ENCODE measurements around the gene ANO1.

ANO1 gene

DNA sequence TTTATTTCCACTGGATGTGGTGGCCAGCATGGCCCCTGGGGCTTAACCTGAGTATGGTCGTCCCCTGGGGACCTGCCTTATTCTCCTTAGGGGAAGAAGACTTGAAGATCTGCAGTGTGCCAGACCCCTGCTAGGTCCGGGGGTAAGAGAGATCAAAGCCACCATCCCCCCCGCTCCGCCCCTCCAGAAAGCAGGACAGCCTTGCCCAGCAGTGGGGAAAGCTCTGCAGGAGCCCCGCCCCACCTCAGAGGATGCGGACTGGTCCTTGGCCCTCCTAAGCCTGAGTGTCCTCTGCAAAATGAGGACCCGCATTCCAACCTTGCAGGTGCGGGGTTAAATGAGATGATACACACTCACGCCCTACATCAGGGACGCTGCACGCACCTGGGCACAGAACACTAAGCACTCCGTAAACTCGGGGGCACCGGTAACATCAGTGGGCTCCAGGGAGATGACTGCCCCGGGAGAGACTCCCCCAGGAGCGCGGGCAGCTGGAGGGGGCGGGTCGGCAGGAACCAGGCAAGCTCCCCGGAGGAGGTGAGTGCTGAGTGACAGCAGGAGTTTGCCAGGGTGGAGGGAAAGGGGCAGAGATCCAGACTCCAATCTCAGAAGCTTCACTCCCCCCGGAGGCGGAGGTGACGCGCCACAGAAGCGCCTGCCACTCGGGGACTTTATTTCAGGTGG is 564 bp upstream of the ANO1 start:
- Histone ChIP-seq H3K4me2 (ENCODE audit: low read length, poor library complexity, severe bottlenecking) (no peak overlapping the region), H2AK5ac (ENCODE audit: low read length, severe bottlenecking) (no peak overlapping the region), H3K4me3 (ENCODE audit: insufficient read depth in 1 of 2, low read depth in 1 of 2, low read length in 2 of 2) (no peak overlapping the region), H2BK15ac (ENCODE audit: low read depth, poor library complexity, severe bottlenecking) (no peak overlapping the region), H3K79me1 (replicated peaks; ENCODE audit: low read length, poor library complexity, severe bottlenecking) (no peaks in the 10 kb centered on the region), H2BK12ac (ENCODE audit: low read length in 2 of 2) (no peak overlapping the region), H3K27me3 (ENCODE audit: control insufficient read depth in 1 of 2, insufficient read depth in 1 of 2, low read length in 2 of 2) (peaks cover 75 to 92% of the 10 kb centered on the region in 2 experiments), H3K14ac (ENCODE audit: low read length in 2 of 2) (no peak overlapping the region), H3K36me3 (ENCODE audit: control insufficient read depth in 1 of 2, insufficient read depth in 2 of 2, low read depth in 1 of 2, low read length in 2 of 2) (no peaks in the 10 kb centered on the region), H3K4me1 (ENCODE audit: control insufficient read depth, insufficient read depth, low read depth, low read length) (peaks cover 6% of the 10 kb centered on the region), H3K9ac (ENCODE audit: low read length) (no peak overlapping the region), H3K27ac (ENCODE audit: low read length, poor library complexity, severe bottlenecking) (no peak overlapping the region), H2BK120ac (ENCODE audit: low read depth, low read length) (no peak overlapping the region), H2BK5ac (ENCODE audit: low read depth, low read length, poor library complexity, severe bottlenecking) (no peak overlapping the region), H2AFZ (ENCODE audit: low read depth, low read length) (no peak overlapping the region), H3K4ac (ENCODE audit: low read depth in 1 of 2, low read length in 2 of 2) (no peak overlapping the region), H4K8ac (ENCODE audit: low read length) (no peak overlapping the region), H3K9me3 (ENCODE audit: control insufficient read depth, low read length) (no peaks in the 10 kb centered on the region), H4K91ac (ENCODE audit: low read length) (no peak overlapping the region), H3K23ac (ENCODE audit: low read length in 2 of 2) (no peak overlapping the region), H3K18ac (ENCODE audit: low read depth in 1 of 2, low read length in 2 of 2) (no peak overlapping the region)
- no peak for DNase-seq
- WGBS, result 51% methylated on average over 22 of the region's 26 CpGs

DNA sequence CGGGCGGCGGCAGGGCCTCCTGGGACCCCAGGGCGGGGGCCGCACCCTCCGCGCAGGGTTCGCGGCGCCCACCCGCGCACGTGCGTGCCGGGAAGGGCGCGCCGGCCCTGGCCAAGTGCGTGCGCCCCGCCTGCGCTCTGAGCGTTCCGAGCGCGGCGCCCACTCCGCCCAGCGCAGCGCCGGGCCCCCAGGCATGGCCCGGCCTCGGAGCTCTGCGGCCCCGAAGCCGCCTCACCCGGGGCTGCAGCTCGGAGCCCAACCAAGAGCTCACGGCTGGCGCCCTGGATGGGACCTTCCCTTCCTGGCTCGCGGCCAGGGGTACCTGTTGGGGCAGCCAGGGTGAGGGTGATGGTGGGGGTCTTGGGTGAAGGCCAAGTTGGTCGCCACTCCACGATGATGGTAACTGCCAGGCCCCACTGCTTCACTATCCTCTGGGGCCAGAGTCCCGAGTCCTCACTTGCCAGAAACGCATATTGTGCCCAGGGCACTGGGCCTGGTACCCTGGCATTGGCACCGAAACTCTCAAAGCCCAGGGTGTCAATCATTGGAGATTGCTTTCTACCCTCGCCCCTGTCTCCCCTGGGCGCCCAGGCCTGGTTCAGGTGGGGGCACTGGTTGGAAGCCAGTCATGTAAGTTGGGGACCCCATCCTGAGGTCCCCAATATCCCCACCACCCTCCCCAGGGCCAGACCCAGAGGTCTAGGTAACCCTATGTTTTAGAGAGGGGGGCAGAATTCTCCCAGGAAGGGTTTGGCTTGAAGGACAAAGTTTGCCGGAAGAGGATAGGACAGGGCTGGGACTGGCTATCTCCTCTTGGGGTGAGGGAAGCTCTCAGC is 882 bp downstream of the ANO1 start:
- no peak overlapping the region for H3K23ac ChIP-seq (ENCODE audit: low read length in 2 of 2)

DNA sequence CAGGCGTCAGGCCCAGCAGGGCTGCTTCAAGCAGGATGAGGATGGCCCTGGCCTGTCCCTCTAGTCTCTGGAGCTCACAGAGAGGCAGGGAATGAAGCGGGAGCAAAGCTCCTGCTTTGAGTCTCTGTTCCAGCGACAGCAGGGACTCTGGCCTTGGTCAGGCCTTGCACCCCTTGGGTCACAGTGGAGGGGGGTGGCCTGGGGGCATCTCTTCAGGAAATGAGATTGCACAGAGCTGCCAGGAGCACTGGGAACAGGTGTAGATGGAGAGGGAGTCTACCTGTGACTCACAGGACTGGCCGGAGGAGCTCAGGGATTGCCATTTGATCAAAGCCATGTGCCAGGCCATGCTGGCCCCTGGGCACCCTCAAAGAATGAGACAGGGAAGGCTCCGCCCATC is 1.6 kb downstream of the ANO1 start:
- Histone ChIP-seq H2AK5ac (ENCODE audit: low read length, severe bottlenecking) (no peak overlapping the region), H2AFZ (ENCODE audit: low read depth, low read length) (no peak overlapping the region), H3K9me3 (ENCODE audit: control insufficient read depth, low read length) (no peaks in the 10 kb centered on the region), H4K8ac (ENCODE audit: low read length) (no peak overlapping the region), H2BK12ac (ENCODE audit: low read length in 2 of 2) (no peak overlapping the region), H3K9ac (ENCODE audit: low read length) (no peak overlapping the region), H3K79me1 (replicated peaks; ENCODE audit: low read length, poor library complexity, severe bottlenecking) (no peaks in the 10 kb centered on the region), H3K36me3 (ENCODE audit: control insufficient read depth in 1 of 2, insufficient read depth in 2 of 2, low read depth in 1 of 2, low read length in 2 of 2) (no peaks in the 10 kb centered on the region), H2BK5ac (ENCODE audit: low read depth, low read length, poor library complexity, severe bottlenecking) (no peak overlapping the region), H3K4me2 (ENCODE audit: low read length, poor library complexity, severe bottlenecking) (no peak overlapping the region), H3K4me1 (ENCODE audit: control insufficient read depth, insufficient read depth, low read depth, low read length) (peaks cover 6% of the 10 kb centered on the region), H2BK120ac (ENCODE audit: low read depth, low read length) (no peak overlapping the region), H3K27me3 (ENCODE audit: control insufficient read depth in 1 of 2, insufficient read depth in 1 of 2, low read length in 2 of 2) (peaks cover 67 to 80% of the 10 kb centered on the region in 2 experiments), H3K27ac (ENCODE audit: low read length, poor library complexity, severe bottlenecking) (no peak overlapping the region), H3K4me3 (ENCODE audit: insufficient read depth in 1 of 2, low read depth in 1 of 2, low read length in 2 of 2) (no peak overlapping the region), H4K91ac (ENCODE audit: low read length) (no peak overlapping the region), H2BK15ac (ENCODE audit: low read depth, poor library complexity, severe bottlenecking) (no peak overlapping the region), H3K18ac (ENCODE audit: low read depth in 1 of 2, low read length in 2 of 2) (no peak overlapping the region), H3K4ac (ENCODE audit: low read depth in 1 of 2, low read length in 2 of 2) (no peak overlapping the region), H3K14ac (ENCODE audit: low read length in 2 of 2) (no peak overlapping the region), H3K23ac (ENCODE audit: low read length in 2 of 2) (no peak overlapping the region)
- WGBS, result 83% methylated on average over 5 of the region's 5 CpGs
- no peak for DNase-seq

More for the DNA sequence above, 882 bp downstream of the ANO1 start:
- peaks cover 67 to 86% of the 10 kb centered on the region in 2 experiments for H3K27me3 ChIP-seq (ENCODE audit: control insufficient read depth in 1 of 2, insufficient read depth in 1 of 2, low read length in 2 of 2)
- no peak overlapping the region for H2BK15ac ChIP-seq (ENCODE audit: low read depth, poor library complexity, severe bottlenecking)
- H3K27ac ChIP-seq (ENCODE audit: low read length, poor library complexity, severe bottlenecking), result no peak overlapping the region
- H3K9me3 ChIP-seq (ENCODE audit: control insufficient read depth, low read length), result no peaks in the 10 kb centered on the region
- WGBS, result 62% methylated on average over 45 of the region's 50 CpGs
- H4K8ac ChIP-seq (ENCODE audit: low read length), result no peak overlapping the region
- no peak overlapping the region for H3K9ac ChIP-seq (ENCODE audit: low read length)
- no peak overlapping the region for H2AFZ ChIP-seq (ENCODE audit: low read depth, low read length)
- no peak overlapping the region for H3K4me2 ChIP-seq (ENCODE audit: low read length, poor library complexity, severe bottlenecking)
- H4K91ac ChIP-seq (ENCODE audit: low read length), result no peak overlapping the region
- no peaks in the 10 kb centered on the region for H3K79me1 ChIP-seq (replicated peaks; ENCODE audit: low read length, poor library complexity, severe bottlenecking)
- DNase-seq, result no peak
- H3K4me1 ChIP-seq (ENCODE audit: control insufficient read depth, insufficient read depth, low read depth, low read length), result peaks cover 6% of the 10 kb centered on the region
- H2AK5ac ChIP-seq (ENCODE audit: low read length, severe bottlenecking), result no peak overlapping the region
- no peak overlapping the region for H2BK5ac ChIP-seq (ENCODE audit: low read depth, low read length, poor library complexity, severe bottlenecking)
- H3K36me3 ChIP-seq (ENCODE audit: control insufficient read depth in 1 of 2, insufficient read depth in 2 of 2, low read depth in 1 of 2, low read length in 2 of 2), result no peaks in the 10 kb centered on the region
- no peak overlapping the region for H2BK120ac ChIP-seq (ENCODE audit: low read depth, low read length)
- no peak overlapping the region for H3K4me3 ChIP-seq (ENCODE audit: insufficient read depth in 1 of 2, low read depth in 1 of 2, low read length in 2 of 2)
- H3K14ac ChIP-seq (ENCODE audit: low read length in 2 of 2), result no peak overlapping the region
- H3K18ac ChIP-seq (ENCODE audit: low read depth in 1 of 2, low read length in 2 of 2), result no peak overlapping the region
- H3K4ac ChIP-seq (ENCODE audit: low read depth in 1 of 2, low read length in 2 of 2), result no peak overlapping the region
- H2BK12ac ChIP-seq (ENCODE audit: low read length in 2 of 2), result no peak overlapping the region

DNA sequence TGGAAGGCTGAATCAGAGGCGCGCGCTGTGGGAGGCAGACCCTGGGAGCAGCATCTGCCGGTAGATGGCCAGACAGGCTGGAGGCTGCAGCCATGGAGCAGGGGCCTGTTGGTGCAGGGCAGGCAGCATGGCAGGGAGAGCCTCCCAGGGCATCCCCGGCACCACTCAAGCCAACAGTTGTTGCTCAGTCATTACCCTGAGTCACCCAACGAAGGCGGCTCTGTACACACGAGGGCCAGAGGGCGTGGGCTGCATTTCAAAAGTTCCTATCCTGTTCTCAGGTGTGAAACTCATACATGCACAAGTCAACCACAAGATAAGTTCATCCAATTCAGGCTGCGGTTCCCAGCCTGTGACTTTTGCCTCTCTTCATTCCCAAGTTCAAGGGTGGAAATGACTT is 2.6 kb downstream of the ANO1 start:
- no peak for DNase-seq
- no peak overlapping the region for H4K8ac ChIP-seq (ENCODE audit: low read length)
- no peak overlapping the region for H2BK120ac ChIP-seq (ENCODE audit: low read depth, low read length)
- no peak overlapping the region for H3K4ac ChIP-seq (ENCODE audit: low read depth in 1 of 2, low read length in 2 of 2)
- H2BK15ac ChIP-seq (ENCODE audit: low read depth, poor library complexity, severe bottlenecking), result no peak overlapping the region
- peaks cover 63 to 72% of the 10 kb centered on the region in 2 experiments for H3K27me3 ChIP-seq (ENCODE audit: control insufficient read depth in 1 of 2, insufficient read depth in 1 of 2, low read length in 2 of 2)
- H3K4me1 ChIP-seq (ENCODE audit: control insufficient read depth, insufficient read depth, low read depth, low read length), result peaks cover 6% of the 10 kb centered on the region
- 84% methylated on average over 10 of the region's 10 CpGs for WGBS
- no peak overlapping the region for H3K27ac ChIP-seq (ENCODE audit: low read length, poor library complexity, severe bottlenecking)
- H3K4me3 ChIP-seq (ENCODE audit: insufficient read depth in 1 of 2, low read depth in 1 of 2, low read length in 2 of 2), result no peak overlapping the region
- H3K4me2 ChIP-seq (ENCODE audit: low read length, poor library complexity, severe bottlenecking), result no peak overlapping the region
- no peak overlapping the region for H2BK12ac ChIP-seq (ENCODE audit: low read length in 2 of 2)
- H3K14ac ChIP-seq (ENCODE audit: low read length in 2 of 2), result no peak overlapping the region
- no peaks in the 10 kb centered on the region for H3K36me3 ChIP-seq (ENCODE audit: control insufficient read depth in 1 of 2, insufficient read depth in 2 of 2, low read depth in 1 of 2, low read length in 2 of 2)
- H3K79me1 ChIP-seq (replicated peaks; ENCODE audit: low read length, poor library complexity, severe bottlenecking), result no peaks in the 10 kb centered on the region
- H2BK5ac ChIP-seq (ENCODE audit: low read depth, low read length, poor library complexity, severe bottlenecking), result no peak overlapping the region
- no peak overlapping the region for H3K18ac ChIP-seq (ENCODE audit: low read depth in 1 of 2, low read length in 2 of 2)
- no peak overlapping the region for H3K23ac ChIP-seq (ENCODE audit: low read length in 2 of 2)
- H3K9me3 ChIP-seq (ENCODE audit: control insufficient read depth, low read length), result no peaks in the 10 kb centered on the region
- no peak overlapping the region for H2AFZ ChIP-seq (ENCODE audit: low read depth, low read length)
- no peak overlapping the region for H2AK5ac ChIP-seq (ENCODE audit: low read length, severe bottlenecking)
- H4K91ac ChIP-seq (ENCODE audit: low read length), result no peak overlapping the region
- no peak overlapping the region for H3K9ac ChIP-seq (ENCODE audit: low read length)

Measured in mesenchymal stem cell (in vitro differentiated cells and primary cell).